Activated naive CD4-positive, alpha-beta T cell treated with anti-CD3 and anti-CD28 coated beads, Interleukin-2, amount 10 ng/mL, durations not matched to agents 5 hours and 36 hours (primary cell): ENCODE results near the gene DTX1. TPM values are rescaled to one million over a fixed set of nuclear protein-coding genes. Genes with fewer than 3 reads are reported as not detected.

Source experiments
- total RNA-seq, 2 experiments: library from RNA; stranded (reverse); gene quantifications; one replicate each; pipeline ENCODE4 v1.2.3, GENCODE V29; 2021

The DTX1 gene
- total RNA-seq: under 1 TPM in 1 of 2 experiments, not detected in 1; 0.10 TPM

DNA sequence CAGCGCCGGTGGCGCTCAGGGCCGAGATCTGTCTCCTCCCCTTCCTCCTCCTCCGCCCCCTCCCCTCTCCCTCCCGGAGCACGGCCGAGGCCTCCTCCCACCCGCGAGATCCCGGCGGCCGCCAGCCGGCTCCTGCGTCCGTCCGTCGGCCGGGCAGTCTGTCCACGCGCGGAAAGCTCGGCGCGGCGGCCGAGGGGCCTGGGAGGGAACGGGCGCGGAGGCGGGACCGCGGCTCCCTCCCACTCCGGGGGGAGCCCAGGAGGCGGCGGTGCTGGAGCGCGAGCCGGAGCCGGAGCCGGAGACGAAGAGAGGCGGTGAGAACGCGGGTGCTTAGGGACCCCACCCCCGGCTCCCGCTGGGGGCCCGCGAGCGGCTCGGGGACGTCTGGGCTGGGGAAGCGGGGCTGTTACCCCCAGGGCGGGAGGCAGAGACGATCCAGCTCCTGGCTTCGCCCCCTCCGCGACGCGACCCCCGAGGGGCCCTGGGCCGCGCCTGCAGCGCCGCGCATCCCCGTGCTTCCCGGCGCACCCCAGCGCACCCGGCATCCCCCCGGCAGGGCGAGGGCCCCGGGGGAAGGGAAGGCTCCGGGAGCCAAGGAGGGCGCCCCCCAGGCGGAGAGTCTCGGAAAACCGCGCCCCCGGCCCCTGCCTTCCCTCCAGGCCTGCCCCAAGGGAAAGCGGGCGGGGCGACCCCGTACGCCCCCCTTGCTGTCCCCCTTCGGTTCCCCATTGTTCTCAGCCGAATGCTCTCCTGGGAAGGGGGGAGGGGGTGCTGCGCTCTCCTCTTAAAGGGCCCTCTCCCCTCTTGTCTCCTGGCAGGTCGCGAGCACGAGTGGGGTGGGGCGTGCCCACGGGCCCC is at the start of gene DTX1:
Gene DTX1, plus strand, starts transcription at position 100 of the 858 bp plus-strand sequence. CDS start 1,463 bp downstream, outside the sequence.

DNA sequence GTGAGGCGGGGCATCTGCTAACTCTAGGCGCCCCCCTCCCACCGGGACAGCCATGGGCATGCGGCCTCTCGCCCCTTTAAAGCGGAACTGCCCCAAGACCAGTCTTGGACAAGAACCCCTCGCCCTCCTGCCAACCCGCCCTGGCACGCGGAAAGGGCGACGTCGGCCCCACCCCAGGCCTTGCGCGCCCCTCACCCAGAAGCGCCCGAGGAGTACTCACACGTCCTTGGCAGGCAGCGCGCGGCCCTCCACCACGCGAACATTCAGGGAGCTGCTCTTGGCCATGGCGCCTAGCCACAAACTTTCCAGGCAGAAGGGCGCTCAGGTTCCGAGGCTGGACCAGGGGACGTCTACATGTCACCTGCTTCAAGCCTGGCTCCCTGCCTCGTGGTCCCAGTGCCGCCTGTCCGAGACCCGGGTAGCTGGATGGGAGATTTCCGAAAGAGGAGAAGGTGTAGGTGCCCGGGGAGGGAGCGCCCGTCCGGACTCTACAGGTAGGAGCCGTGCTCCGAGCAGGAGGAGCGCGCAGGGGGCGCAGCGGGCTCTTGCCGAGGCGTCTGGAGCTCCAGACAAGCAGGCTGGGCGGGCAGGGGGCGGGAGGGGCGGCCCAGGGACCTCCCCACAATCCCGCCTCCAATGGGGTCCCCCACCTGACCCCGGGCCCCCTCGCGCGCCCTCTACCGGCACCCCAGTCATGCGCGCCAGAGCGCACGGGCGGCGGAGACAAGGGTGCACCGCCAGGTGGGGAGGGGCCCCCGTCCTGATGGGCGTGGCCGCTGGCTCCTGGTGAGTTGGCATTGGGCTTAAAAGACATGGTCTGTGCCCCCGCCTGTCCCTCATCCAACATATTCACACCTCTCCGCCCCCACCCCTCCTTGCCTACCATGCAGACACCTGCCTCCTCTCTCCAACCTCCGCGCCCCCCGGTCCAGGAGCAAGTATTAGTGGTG is 78.9 kb downstream of the DTX1 start, which contains the start of gene RASAL1:
Gene RASAL1, minus strand, starts transcription at position 584 of the 950 bp plus-strand sequence. Its CDS starts 299 bp downstream, at position 285.

Other genes with a start within 250 kb of the DTX1 start
- 10 to 100 TPM; 34.9 to 36.3 TPM for gene OAS1, start 149.8 kb upstream of the DTX1 start, total RNA-seq
- gene OAS3, start 118.3 kb upstream of the DTX1 start, total RNA-seq: 10 to 100 TPM; 50.4 TPM
- gene OAS2, start 78.2 kb upstream of the DTX1 start, total RNA-seq: 100 to 1,000 TPM; 126 to 131 TPM
- gene RASAL1, start 79.0 kb downstream of the DTX1 start, total RNA-seq: under 1 TPM; 0.38 to 0.53 TPM
- gene CFAP73, start 93.0 kb downstream of the DTX1 start, total RNA-seq: 1 to 10 TPM in 1 of 2 experiments, under 1 TPM in 1; 0.94 to 1.1 TPM
- gene DDX54, start 128.7 kb downstream of the DTX1 start, total RNA-seq: 10 to 100 TPM; 67.4 to 71.1 TPM
- 10 to 100 TPM; 13.3 to 17.6 TPM for gene RITA1, start 129.0 kb downstream of the DTX1 start, total RNA-seq
- gene TPCN1, start 164.7 kb downstream of the DTX1 start, total RNA-seq: 10 to 100 TPM; 27.3 to 29.0 TPM